ENCODE results near the gene GNG8.

DNA sequence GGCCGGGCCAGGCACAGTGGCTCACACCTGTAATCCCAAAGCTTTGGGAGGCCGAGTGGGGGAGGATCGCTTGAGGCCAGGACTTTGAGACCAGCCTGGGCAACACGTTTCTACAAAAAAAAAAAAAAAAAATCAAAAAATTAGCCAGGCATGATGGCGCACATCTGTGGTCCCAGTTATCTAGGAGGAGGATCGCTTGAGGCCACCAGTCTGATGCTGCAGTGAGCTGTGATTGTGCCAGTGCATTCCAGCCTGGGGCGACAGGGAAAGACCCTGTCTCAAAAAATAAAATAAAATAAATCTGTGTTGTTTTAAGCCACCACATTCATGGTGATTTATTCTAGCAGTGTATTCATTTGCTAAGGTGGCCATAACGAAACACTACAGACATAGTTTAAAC lies 29.1 kb upstream of the GNG8 start:
- no peak for TF ChIP-seq POLR2A (IDR thresholded peaks at IDR 0.05; ENCODE audit: low read length)
- no peak for TF ChIP-seq GATA1 (IDR thresholded peaks at IDR 0.05; ENCODE audit: low read depth, low read length)
